GM18520 (cell line): ENCODE data around the gene ATP10A.

Experiments used
- ATAC-seq: cut with Tn5 transposase; IDR thresholded peaks from one replicate; pipeline ENCODE4 v1.9.1; 2021; ENCODE audit not compliant: unreplicated experiment

The ATP10A gene

DNA sequence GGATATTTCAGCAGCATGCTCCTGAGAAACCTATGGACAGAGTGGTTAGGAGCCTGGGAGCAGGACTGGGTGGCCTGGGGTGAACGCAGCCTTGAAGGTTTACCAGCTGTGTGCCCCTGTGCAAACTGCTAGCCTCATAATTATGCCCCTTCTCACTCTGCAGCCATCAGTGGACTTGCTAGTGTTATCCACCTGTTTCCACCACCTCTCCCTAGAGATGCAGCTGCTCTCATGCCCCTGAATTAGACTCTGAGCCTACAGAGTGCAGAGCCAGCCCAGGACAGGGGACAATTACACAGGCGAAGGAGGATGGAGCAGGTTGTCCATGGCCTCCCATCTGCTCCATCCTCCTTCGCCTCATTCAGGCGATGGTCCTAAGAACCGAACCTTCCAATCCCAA, 175.9 kb downstream of the ATP10A start:
- ATAC-seq = no peak

GRCh38 chr15:25686780-25687179, 176.3 kb downstream of the ATP10A start:
- ATAC-seq = no peak

- no peak for ATAC-seq
Observed at GRCh38 chr15:25684521-25685431, 178.4 kb downstream of the ATP10A start.

DNA sequence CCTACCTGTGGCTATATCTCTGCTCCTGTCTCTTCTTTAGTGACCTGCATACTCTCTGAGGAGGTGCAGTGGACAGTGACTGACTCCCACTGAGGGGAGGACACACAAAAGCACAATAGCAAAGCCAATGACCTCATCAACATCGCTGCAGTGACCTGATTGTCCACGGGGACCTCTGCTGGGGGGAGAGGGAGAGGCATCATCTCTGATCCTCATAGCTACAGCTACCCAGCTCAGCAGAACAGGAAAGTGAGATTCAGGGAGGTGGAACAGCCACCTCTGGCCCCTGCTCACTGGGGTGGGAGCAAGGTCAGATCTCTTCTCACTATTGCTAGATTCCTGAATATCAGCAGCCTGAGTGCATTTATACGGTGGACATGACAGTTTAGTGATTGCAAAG, 179.2 kb downstream of the ATP10A start:
- ATAC-seq = no peak

DNA sequence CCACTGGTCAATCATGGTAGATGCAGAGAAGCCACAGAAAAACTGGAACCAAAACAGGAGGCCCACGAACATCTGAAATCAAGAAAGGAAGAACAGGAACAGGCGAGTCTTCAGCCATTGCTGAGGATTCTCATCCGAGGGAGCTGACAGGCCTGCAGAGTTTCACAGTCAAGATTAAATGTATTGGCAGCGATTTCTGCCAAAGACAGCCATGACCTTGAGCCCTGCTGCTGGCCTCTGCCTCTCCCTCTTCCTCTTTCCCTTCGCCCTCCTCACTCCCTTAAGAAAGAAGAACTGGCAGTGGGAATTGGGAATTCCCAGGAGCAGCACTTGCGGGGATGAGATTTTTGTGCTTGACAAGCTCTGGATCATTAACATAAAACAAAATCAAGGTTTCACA, 179.7 kb downstream of the ATP10A start:
- no peak for ATAC-seq

GRCh38 chr15:25682340-25682739, 180.8 kb downstream of the ATP10A start:
- ATAC-seq = no peak

DNA sequence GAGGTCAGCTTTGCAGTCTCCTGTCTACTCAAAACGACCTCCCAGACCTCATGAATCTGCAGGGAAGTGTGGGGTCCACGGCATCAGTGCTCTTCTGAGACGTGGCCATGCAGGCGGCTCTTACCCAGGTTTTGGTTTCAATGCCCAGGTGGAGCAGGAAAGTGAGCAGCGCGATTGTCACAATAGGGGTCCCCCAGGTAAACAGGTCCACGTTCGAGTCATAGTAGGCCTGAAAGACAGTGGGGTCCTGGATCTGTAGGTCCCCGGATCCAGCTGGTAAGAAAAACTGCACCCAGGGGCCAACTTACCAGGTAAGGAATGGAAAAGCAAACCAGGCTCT, 182.5 kb downstream of the ATP10A start:
- no peak for ATAC-seq

DNA sequence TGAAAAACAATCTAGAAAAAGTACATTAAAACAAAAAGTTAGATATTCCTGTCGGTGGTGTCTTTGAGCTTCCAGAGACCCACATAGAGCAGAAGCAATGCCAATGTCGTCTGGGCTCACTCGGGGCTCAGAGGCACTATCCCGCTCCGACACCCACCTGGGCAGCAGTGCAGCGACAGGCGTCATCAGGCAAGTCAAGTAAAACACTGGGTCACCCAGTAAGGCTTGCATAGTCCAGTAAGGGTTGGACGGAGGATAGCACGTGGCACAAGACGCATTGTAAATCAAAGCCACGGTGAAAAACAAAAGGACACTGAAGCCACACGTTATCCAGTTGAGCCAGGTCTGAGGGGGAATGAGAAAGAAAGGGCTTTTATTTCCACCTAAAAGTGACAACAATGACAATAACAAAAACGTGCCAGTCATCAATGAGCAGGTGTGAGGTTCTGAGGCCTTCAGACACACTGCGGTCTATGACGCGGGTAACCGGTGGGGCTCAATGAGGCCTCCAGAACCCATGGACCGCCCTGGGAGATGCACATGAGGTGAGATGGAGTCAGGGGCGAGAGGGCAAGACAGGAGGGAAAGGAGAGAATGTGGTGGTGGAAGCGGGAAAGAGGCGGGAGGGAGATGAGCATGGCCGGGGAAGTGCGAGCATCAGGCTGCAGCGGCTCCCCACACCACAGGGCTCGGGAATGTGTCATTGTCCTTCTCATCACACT, 183.0 kb downstream of the ATP10A start:
- ATAC-seq = no peak

GRCh38 chr15:25679492-25679891, 183.6 kb downstream of the ATP10A start:
- no peak for ATAC-seq

DNA sequence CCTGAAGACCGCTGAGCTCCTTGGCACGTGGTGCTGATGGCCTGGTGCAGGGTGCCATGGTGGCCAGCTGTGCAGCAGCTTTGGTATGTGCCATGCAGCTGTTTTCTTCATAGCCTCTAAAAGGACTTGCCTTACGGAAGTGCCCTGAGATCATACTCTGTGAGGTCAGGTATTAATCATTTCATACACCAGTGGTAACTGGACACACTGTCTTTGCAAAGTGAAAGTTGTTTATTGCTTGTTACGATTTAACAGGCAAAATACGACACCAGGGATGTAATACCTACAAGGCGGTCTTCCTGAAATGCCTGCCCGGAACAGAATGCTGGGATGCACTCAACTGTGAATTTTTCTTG, 184.6 kb downstream of the ATP10A start:
- no peak for ATAC-seq

GRCh38 chr15:25677719-25678499, 185.2 kb downstream of the ATP10A start:
- ATAC-seq = no peak

- no peak for ATAC-seq
Observed at GRCh38 chr15:25676070-25676469, 187.1 kb downstream of the ATP10A start.

GRCh38 chr15:25675396-25675795, 187.7 kb downstream of the ATP10A start:
- no peak for ATAC-seq

DNA sequence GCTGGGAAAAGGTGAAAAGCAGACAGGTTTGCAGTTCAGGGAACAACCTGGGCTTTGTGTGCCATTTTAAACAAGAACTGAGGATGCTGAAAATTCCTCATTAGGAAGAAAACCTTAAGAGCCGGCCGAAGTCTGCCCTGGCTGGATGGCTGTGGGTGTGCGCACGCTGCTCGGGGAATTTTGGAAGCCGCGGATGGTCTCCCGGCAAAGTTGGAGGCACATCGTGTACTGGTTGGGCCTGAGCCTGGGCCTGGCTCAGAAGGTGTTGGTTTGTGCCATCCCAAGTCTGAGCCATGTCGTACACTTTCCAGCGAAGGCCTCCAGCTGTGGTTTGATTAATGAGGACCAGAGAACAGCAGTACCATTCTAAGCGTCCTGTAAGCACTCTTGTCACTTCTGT, 188.2 kb downstream of the ATP10A start:
- ATAC-seq = no peak

- ATAC-seq = no peak
Observed at GRCh38 chr15:25673972-25674371, 189.2 kb downstream of the ATP10A start.

DNA sequence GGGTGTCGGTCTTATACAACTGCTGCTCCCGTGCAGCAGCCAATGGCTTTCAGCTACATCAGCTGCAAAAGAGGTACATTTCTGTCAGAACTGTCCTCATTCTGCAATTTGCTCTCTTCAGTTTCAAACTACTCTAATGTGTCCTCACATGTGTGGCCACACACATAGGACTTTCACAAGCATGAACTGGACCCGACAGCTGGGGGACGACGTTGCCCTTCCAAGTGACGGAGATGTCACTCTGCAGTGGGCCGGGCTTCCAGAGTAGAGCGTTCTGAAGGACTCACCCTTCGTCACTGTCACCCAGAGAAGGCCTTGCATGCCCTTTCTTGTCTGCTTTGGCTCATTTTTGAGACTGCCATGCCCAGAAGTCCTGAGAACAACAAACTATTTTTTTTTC, 189.8 kb downstream of the ATP10A start:
- ATAC-seq = no peak

DNA sequence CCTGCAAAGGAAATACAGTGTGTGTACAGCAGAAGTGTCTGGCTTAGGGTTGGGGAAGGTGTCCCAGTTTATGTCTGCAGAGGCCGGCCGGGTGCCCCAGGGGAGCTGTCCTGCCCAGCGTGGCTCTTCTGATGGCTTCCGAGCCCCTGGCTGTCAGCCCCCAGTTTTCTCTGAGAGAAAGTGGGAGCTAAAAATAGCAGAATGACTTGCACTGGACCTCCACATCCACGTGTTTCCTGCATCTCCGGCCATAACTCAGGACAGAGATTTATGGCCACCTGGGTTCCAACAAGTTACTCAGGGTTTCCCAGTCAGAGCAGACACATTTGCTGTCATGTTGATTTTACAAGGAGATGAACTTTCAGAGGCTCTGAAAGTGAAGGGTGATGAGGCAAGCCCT, 192.0 kb downstream of the ATP10A start:
- ATAC-seq = no peak

DNA sequence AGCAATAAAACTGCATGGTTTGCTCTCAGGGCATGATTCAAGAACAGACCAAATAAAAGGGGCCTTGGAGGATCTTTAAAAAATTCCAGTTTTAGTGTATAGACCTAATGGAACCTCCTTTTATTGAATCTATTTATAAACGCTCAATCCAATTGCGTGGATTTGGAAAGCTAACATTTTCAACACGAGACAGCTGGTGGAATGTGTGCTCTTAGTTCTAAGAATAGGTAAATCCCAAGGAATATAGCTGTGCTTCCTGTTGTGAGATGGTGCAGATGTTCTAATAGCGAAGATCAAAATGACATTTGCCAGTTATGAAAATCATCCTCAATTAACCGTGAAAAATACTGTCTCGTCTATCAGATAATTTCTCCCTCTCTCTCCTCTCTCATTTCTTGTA, 192.5 kb downstream of the ATP10A start:
- ATAC-seq = no peak

DNA sequence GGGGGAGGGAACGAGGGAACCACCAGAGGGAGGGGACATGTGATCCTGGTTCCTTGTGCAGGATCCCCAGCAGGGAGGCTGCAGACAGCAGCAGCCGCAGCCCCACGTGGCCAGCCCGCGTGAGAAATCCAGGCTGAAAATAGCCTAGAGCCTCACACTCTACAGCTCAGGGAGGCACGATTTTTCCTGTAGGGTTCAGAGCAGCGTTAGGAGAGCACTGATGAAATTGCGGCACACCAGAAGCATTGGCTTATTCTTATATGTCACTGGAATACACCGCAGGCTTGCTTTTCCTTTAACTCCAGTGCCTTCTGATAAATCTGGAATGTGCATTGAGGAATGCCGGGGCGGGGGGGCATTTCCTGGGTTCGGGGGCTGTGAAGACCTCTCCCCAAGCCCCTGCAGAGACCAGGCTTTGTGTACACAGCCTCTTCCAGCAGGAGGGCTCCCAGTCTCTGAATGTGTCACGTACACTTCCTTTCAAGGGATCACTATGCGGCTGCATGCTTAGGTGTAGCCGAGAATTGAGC, 193.0 kb downstream of the ATP10A start:
- no peak for ATAC-seq

DNA sequence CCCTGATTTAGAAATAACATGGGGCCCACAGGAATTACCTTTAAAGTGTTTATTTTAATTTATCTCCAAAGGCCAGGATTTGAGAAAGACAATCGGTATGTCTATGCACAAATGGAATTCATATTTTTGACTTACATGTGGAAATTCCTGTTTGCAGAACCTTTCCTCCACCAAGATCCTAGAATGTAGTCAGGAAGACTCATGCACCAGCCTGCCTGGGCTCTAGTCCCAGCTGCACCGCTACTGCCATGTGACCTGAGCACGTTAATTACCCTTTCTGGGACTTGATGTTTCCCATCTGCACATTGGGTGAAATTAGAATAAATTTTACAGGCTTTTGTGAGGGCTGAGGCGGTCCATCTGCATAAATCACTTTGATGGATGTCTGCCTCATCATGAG, 194.2 kb downstream of the ATP10A start:
- ATAC-seq = no peak

DNA sequence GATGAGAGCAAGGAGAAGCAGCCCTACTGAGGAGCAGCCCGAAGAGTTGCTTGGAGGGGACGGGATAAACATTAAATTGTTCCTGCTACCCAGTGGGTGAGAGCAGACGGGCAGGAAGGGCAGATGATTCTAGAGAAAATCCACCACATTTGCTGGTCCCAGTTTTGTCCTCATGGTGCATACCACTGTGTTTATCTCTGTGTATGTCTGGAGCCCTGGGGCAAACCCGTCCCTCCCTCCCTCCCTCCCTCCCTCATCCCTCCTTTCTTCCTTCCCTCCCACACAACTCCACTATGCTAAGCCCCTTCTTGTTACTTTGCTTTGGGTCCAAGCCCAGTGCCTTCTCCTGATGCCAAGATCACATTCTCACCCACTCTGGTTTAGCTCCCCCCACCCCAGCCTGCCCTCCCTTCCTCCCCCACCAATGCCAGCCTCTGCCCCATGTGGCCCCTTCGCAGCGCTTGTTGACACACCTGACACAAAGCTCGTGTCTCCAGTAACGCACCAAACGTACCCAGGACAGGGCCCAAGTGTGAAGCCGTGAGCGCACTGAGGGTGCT, 194.8 kb downstream of the ATP10A start:
- ATAC-seq = no peak
